HUES48 (cell line): Measurements from ENCODE around the gene R3HCC1L.

Experiments
- H3K27ac ChIP-seq: one replicate; pipeline ENCODE4 v1.7.0; 2013; ENCODE audit warnings: low read depth, low read length, inconsistent platforms
- H3K27me3 ChIP-seq: 2 replicates; pipeline ENCODE4 v1.6.1; 2013; ENCODE audit warnings: mild to moderate bottlenecking, low read length; ENCODE audit not compliant: control insufficient read depth, insufficient read depth
- H3K36me3 ChIP-seq: 2 replicates; pipeline ENCODE4 v1.6.1; 2013; ENCODE audit warnings: low read length; ENCODE audit not compliant: control insufficient read depth, insufficient read depth
- H3K4me1 ChIP-seq: 2 replicates; pipeline ENCODE4 v1.6.1; 2013; ENCODE audit warnings: mild to moderate bottlenecking, low read length; ENCODE audit not compliant: control insufficient read depth, insufficient read depth
- H3K4me3 ChIP-seq: 2 replicates; pipeline ENCODE4 v1.5.1; 2013; ENCODE audit warnings: mild to moderate bottlenecking, low read depth, low read length
- H3K9ac ChIP-seq: 2 replicates; pipeline ENCODE4 v1.6.1; 2013; ENCODE audit warnings: mild to moderate bottlenecking, low read depth, low read length, moderate library complexity
- H3K9me3 ChIP-seq: 2 replicates; pipeline ENCODE4 v1.6.1; 2013; ENCODE audit warnings: low read length; ENCODE audit not compliant: control insufficient read depth, insufficient read depth

The R3HCC1L gene

GRCh38 chr10:98100476-98100875 lies 34.0 kb upstream of the R3HCC1L start:
- Histone ChIP-seq H3K27ac (no peak overlapping the region), H3K27me3 (no peaks in the 10 kb centered on the region), H3K4me3 (no peak overlapping the region), H3K9ac (no peak overlapping the region), H3K9me3 (no peaks in the 10 kb centered on the region), H3K36me3 (no peaks in the 10 kb centered on the region), H3K4me1 (peaks cover 10% of the 10 kb centered on the region; the same call in 1 of the 2 replicates)

DNA sequence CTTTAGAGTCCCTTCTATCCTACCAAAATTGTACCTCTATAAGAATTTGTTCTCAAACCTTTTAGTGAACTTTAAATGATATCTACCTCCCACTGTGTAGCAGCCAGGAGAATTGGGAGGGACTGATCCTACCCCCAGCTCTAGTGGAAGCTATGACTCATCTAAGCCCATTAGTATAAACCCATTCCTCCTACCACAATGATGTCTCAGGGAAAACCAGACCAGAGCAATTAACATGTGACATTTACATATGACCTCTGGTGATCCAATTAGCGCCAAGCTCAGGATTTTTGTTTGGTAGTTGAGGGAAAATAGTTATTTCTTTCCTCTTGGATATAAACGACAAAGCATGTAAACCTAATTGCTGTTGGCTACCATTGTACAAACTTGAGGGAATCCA lies 33.1 kb upstream of the R3HCC1L start:
- no peak overlapping the region for H3K4me3 ChIP-seq
- H3K27ac ChIP-seq = no peak overlapping the region
- H3K9ac ChIP-seq = no peak overlapping the region
- H3K27me3 ChIP-seq = no peaks in the 10 kb centered on the region
- no peaks in the 10 kb centered on the region for H3K36me3 ChIP-seq
- H3K9me3 ChIP-seq = no peaks in the 10 kb centered on the region
- peaks cover 10% of the 10 kb centered on the region; the same call in 1 of the 2 replicates for H3K4me1 ChIP-seq

- Histone ChIP-seq H3K27me3 (no peaks in the 10 kb centered on the region), H3K9me3 (no peaks in the 10 kb centered on the region), H3K4me3 (no peak overlapping the region)
Observed at GRCh38 chr10:98104125-98104524, 30.3 kb upstream of the R3HCC1L start.

GRCh38 chr10:98106531-98106930 lies 27.9 kb upstream of the R3HCC1L start:
- Histone ChIP-seq H3K27me3 (no peaks in the 10 kb centered on the region), H3K4me3 (no peak overlapping the region), H3K27ac (no peak overlapping the region), H3K9ac (no peak overlapping the region), H3K4me1 (no peaks in the 10 kb centered on the region), H3K9me3 (no peaks in the 10 kb centered on the region), H3K36me3 (no peaks in the 10 kb centered on the region)

More at GRCh38 chr10:98104125-98104524, 30.3 kb upstream of the R3HCC1L start:
- no peak overlapping the region for H3K9ac ChIP-seq
- no peak overlapping the region for H3K27ac ChIP-seq
- H3K4me1 ChIP-seq = peaks cover 10% of the 10 kb centered on the region; the same call in 1 of the 2 replicates
- H3K36me3 ChIP-seq = no peaks in the 10 kb centered on the region

DNA sequence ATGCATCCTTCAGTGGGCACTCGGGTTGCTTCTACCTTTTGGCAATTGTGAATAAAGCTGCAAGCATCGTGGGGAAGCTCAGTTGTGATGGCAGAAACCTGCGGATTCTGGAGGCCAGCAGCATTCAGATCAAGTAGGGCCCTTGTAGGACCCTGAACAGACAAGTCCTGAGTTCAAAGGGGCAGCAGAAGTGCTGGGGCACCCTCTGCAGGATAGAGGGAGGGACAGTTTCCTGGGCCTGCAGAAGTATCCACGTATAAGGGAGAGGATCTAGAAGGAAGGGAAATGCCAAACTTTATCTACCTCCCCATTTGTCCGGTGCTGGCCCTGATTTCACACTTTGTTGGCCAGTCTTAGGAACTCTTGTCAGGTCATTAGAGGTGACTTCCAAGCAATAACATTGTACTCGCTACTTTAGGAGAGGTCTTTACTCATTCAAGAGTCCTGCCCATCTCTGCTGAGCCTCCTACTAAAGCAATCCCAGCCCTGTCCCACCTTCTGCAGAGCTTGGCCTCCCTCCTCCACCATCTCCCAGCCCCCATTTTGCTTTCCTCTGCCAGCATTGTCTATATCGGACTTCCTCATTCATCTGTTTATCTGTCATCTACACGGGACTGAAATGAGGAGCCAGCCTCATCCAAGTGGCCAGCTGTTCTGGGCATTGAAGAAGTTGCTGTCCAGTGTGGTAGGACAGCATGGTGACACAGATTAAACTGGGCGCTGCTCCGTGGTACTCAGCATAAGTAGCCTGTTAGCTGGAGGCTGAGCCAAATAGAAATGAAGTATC lies 26.6 kb upstream of the R3HCC1L start:
- no peaks in the 10 kb centered on the region for H3K27me3 ChIP-seq
- no peaks in the 10 kb centered on the region for H3K9me3 ChIP-seq
- no peaks in the 10 kb centered on the region for H3K4me1 ChIP-seq
- no peak overlapping the region for H3K4me3 ChIP-seq
- no peak overlapping the region for H3K27ac ChIP-seq
- no peaks in the 10 kb centered on the region for H3K36me3 ChIP-seq
- no peak overlapping the region for H3K9ac ChIP-seq

DNA sequence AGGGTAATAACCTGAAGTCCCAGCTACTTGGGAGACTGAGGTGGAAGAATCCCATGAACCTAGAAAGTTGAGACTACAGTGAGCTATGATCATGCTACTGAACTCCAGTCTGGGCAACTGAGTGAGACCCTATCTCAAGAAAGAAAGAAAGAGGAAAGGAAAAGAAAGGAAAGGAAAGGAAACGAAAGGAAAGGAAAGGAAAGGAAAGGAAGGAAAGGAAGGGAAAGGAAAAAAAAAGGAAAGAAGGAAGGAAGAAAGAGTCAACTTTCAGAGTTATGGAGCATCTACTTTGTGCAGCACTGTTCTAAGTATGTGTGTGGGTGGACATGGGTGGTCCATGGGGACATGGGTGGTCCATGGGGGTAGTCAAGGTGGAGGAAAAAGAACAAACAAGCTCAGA lies 24.1 kb upstream of the R3HCC1L start:
- no peaks in the 10 kb centered on the region for H3K4me1 ChIP-seq
- no peak overlapping the region for H3K4me3 ChIP-seq
- H3K9me3 ChIP-seq = no peaks in the 10 kb centered on the region
- H3K9ac ChIP-seq = no peak overlapping the region
- H3K27me3 ChIP-seq = no peaks in the 10 kb centered on the region
- no peaks in the 10 kb centered on the region for H3K36me3 ChIP-seq
- no peak overlapping the region for H3K27ac ChIP-seq

GRCh38 chr10:98115031-98115787 lies 19.2 kb upstream of the R3HCC1L start:
- Histone ChIP-seq H3K9me3 (no peaks in the 10 kb centered on the region), H3K27me3 (no peaks in the 10 kb centered on the region), H3K36me3 (no peaks in the 10 kb centered on the region), H3K27ac (no peak overlapping the region), H3K4me3 (no peak overlapping the region), H3K4me1 (no peaks in the 10 kb centered on the region), H3K9ac (no peak overlapping the region)

GRCh38 chr10:98119891-98120290 lies 14.6 kb upstream of the R3HCC1L start:
- Histone ChIP-seq H3K4me3 (no peak overlapping the region), H3K27ac (no peak overlapping the region), H3K4me1 (no peaks in the 10 kb centered on the region), H3K9me3 (peaks cover 3% of the 10 kb centered on the region; the same call in 1 of the 2 replicates), H3K27me3 (no peaks in the 10 kb centered on the region), H3K9ac (no peak overlapping the region), H3K36me3 (no peaks in the 10 kb centered on the region)

GRCh38 chr10:98125940-98126631 lies 8.4 kb upstream of the R3HCC1L start:
- Histone ChIP-seq H3K9me3 (peaks cover 9% of the 10 kb centered on the region), H3K27ac (no peak overlapping the region), H3K4me3 (no peak overlapping the region)

GRCh38 chr10:98128802-98129201 lies 5.7 kb upstream of the R3HCC1L start:
- peaks cover 9% of the 10 kb centered on the region for H3K9me3 ChIP-seq
- H3K9ac ChIP-seq = no peak overlapping the region
- H3K36me3 ChIP-seq = no peaks in the 10 kb centered on the region
- no peak overlapping the region for H3K4me3 ChIP-seq
- no peaks in the 10 kb centered on the region; the same call in 1 of the 2 replicates for H3K27me3 ChIP-seq
- H3K4me1 ChIP-seq = no peaks in the 10 kb centered on the region
- H3K27ac ChIP-seq = no peak overlapping the region

More at GRCh38 chr10:98125940-98126631, 8.4 kb upstream of the R3HCC1L start:
- no peaks in the 10 kb centered on the region for H3K36me3 ChIP-seq
- no peak overlapping the region for H3K9ac ChIP-seq
- no peaks in the 10 kb centered on the region for H3K4me1 ChIP-seq
- no peaks in the 10 kb centered on the region; the same call in 1 of the 2 replicates for H3K27me3 ChIP-seq
